ENCODE results near the gene GLRX.
"Not testable (repeated sequence)": the region's sequence is repeated elsewhere in the genome, so short reads cannot be mapped to it uniquely, and the experiment has no call there.

GLRX gene, protein sequence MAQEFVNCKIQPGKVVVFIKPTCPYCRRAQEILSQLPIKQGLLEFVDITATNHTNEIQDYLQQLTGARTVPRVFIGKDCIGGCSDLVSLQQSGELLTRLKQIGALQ

DNA sequence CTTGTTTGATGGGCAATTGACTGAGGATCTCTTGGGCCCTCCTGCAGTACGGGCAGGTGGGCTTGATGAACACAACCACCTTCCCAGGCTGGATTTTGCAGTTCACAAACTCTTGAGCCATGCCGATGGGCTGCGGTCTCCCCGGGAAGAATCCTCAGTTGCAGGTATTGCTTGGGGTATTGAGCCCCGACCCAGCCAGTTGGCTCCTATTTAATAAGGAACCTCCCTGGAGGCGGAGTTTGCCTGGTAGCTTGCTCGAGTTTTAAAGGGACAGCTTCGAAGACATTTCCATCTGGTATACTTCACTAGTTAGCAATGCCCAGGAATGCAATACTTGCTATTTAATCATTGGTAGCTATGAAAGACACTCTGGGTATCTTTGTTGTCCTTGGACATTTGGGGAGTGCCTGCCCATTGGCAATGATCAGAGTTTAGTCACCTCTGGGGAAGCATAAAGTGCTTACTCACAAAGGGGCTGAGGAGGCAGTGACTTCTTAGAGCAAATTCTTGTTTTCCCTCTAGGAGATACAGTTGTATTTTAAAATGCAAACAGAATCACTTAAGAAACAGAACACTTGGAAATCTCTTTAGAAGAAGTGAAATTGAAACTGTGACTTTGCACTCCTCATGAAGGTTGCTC is at the start of gene GLRX:
Gene GLRX, minus strand, starts transcription at position 185 of the 640 bp plus-strand sequence. Its CDS starts 64 bp downstream, at position 121.
- DNase-seq (ENCODE audit: low read depth): peak; percentile 89

DNA sequence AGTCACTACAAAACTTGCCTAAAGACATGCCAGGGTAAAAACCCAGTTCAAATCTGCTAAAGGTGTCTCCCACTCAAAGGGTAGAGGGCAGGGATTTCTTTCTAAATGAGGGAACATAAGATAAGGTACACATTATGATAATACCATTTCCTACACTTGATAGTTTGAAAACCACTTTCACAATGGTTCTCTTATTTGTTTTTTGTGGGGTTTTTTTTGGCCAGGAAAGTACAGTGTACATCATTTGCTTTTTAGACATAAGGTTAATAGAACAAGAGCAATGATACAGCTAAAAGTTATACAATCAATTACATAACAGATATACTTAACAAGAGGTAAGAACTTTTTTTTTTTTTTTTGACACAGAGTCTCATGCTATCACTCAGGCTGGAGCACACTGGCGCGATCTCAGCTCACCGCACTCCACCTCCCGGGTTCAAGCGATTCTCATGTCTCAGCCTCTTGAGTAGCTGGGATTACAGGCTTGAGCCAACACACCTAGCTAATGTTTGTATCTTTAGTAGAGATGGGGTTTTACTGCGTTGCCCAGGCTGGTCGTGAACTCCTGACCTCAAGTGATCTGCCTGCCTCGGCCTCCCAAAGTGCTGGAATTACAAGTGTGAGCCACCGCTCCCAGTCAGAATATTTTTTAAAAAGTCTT is 48.8 kb upstream of the GLRX start:
- DNase-seq (ENCODE audit: low read depth): no peak

DNA sequence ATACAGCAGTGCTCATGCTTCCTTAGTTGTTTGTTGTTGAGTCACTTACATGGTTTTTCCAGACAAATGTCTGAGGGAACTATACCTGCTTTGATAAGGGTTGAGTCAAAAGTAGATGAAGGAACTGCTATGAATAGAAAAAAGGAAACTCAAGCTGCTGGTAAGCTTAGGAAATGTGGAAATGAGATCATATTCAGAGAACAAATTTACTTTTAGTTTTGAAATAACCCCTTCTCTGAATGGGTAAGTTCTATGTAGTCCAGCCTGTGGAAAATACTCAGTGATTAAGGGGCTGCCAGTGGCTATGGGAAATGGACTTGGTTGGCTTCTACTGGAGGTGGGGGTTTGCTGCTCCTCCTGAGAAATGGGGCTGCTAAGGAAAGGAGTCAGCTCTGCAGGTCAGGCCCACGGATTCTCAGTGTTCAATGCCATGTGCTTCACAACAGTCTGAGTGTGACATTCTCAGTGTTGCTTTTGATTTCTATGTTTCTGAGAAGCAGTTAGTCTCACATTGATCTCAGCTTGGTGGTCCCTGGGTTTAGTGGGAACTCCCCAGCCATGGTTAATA is 47.7 kb upstream of the GLRX start:
- DNase-seq (ENCODE audit: low read depth): no peak

DNA sequence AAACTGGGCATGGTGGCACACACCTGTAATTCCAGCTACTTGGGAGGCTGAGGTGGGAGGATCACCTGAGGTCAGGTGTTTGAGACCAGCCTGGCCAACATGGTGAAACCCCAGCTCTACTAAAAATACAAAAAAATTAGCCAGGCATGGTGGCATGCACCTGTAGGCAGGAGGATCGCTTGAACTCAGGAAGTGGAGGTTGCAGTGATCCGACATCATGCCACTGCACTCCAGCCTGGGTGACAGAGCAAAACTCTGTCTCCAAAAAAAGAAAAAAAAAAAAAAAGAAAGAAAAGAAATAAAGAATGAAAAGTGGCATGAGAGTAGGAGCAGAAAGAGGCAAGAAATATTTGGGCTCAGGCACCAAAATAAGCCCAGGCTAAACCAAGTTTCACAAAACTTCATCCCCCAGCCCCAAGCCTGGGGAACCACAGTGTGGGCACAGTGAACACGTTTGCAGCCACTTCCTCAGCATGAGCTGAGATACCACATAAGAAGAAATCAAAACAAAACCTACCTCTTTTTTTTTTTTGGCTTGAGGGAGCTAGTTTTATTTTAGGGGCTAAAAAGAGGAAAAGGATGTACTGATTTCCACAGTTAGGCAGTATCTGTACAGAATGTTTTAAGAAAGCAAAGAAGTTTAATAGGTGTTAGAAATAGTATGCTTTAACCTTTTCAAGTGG is 46.8 kb upstream of the GLRX start:
- not testable (repeated sequence) for DNase-seq (ENCODE audit: low read depth)

DNA sequence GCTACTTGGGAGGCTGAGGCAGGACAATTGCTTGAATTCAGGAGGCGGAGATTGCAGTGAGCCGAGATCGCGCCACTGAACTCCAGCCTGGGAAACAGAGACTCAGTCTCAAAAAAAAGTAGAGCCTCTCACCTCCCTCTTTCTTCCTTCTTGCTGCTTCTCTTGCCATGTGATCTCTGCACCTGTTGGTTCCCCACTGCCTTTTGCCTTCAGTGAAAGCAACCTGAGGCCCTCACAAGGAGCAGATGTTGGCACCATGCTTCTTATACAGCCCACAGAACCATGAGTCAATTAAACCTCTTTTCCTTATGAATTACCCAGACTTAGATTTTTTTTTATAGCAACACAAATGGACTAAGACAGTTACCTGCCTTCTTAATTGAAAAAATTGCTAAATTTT is 45.6 kb upstream of the GLRX start:
- no peak for DNase-seq (ENCODE audit: low read depth)

DNA sequence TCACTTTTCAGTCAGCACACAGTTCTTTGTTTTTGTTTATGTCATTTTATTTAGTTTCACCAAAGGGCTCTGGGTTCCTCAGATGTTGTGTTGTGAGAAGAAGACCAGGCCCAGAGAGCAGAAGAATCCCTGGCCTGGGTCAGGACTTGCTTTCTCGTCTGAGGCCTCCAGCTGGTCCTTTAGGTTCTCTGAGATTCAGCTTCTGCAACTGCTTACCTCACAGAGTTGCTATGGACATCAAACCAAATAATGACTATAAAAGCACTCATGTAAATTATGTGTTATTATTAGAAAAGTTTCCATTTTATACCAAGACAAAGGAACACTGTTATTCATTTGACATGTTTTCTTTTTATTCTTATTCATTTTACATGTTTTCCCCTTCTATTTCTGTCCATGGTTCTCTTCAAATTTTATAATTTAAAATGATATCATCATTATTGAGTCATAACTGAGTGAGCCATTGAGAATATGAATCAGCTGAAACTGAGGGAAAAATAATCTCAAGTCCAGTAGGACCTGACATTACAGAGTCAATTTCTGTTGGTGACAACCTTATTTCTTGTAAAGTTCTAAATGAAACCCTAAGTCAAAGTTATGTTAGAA is 44.0 kb upstream of the GLRX start:
- no peak for DNase-seq (ENCODE audit: low read depth)

DNA sequence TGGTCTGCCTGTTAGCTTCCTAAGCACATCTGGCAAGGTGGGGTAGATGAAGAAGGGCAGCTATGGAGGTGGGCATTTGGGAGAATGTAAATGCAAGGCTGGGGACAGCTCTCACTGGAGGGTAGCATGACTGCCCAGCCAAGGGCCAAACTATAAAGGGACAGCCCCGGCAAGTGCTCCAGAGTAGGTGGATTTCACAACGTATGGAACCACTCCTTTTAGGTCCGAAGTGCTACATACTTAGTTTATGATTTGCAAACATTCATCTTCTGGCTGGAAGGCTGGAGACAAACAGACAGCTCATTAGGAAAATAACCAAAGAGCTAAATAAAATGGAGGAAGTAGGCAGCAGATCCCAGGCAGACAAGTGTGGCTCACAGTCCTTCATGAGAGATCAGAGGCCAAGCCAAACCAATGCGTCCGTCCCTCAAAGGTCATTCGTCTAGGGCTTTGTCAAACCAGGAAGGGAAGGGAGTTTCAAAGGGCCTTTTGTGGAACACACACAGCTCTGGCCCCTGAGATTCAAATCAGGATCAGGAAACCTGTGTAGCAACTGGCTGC is 42.5 kb upstream of the GLRX start:
- DNase-seq (ENCODE audit: low read depth): no peak

DNA sequence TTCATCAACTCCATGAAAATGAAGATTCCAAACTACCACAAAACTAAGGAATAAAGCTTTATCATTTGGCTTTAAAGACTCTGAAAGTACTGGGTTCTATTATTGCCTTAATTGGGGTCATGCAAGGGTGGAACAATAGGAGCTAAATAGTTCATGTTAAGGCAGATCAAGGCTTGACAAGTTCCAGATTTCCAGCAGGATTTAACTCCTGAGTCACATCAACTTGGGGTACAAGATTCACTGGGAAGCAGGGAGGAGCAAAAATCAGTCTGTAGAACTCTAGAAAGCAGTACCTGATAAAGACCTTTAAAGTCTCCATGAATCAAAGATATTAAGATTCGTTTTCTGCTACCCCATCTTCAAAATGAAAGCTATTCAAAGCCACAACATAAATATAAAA is 41.9 kb upstream of the GLRX start:
- no peak for DNase-seq (ENCODE audit: low read depth)

DNA sequence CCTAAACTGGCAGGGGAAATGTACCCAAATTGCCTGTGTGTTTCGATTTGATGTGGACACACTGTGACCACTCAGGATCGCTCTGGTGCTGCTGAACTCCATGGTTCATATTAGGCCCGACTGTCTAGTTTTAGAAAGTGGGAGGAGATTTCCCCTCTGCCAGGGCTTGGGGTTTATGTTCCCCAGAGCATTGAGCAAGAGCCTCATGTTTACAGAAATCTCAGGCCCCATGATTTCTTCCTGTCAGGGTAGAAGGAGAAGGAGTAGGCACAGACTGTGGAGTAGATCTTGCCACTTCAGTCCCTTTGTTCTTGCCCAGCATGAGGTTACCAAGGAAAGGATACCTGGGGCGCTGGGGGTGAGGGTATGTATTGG is 40.8 kb upstream of the GLRX start:
- no peak for DNase-seq (ENCODE audit: low read depth)

DNA sequence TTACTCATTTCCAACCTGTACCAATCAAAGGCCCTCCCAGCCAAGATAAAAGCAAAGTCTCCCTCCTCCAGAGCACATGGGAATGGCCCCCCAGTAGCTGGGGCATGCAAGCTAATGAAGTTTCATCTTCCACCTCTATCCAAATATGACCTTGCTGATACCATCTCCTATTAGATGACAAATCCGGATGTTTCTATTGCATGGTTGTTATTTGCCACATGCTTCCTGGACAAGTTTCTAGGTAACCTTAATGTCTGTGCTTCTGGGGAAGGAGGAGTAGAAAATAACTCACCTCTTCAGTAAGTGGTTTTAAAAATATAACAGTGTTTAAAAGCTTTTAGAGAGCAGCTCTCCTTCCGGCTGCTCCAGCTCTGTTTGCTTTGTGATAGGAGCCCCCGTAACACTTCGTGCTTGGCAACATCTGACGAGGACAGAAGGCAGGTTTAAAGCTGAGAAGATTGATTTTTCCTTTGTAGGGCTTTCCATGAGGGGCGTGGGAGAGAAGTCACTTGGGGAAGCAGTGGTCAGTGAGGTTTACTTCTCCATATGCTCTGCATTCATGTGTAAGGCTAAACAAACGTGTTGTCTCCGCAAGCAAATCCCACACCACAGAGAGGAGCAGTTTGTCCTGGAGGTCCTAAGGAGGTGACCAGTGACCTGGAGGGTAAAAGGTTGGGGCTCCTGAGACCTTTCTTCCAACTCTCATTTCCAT is 40.3 kb upstream of the GLRX start:
- no peak for DNase-seq (ENCODE audit: low read depth)

DNA sequence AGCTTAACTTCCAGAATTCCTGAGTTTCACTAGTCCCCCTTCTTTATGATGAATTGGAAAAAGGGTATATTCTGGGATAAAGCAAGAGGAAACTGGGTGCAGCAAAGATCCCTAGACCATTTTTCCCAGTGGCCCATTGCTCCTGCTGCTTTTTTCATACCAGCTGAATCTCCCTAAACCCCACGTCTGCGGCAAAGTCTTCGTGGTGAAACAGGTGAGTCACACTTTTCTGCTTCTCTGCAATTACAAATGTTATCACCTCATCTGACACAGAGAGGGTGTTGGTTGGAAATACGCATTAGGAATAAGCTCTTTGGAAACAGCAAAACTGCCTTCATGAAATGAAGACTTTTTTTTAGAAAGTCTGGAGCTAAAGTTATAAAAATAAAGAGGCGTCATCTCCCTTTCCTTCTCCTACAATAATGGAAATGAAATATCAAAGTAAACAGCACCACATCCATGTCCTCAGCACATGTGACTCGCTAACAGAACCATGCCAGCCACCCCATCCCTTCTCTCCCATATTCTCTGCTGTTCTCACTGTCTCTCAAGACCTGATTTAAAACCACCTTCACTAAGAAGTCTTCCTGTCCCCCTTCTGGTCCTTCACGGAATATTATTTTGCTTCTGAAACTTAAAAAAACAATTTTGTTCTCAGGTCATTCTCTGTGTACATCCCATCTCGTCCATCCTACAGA is 39.5 kb upstream of the GLRX start:
- no peak for DNase-seq (ENCODE audit: low read depth)

DNA sequence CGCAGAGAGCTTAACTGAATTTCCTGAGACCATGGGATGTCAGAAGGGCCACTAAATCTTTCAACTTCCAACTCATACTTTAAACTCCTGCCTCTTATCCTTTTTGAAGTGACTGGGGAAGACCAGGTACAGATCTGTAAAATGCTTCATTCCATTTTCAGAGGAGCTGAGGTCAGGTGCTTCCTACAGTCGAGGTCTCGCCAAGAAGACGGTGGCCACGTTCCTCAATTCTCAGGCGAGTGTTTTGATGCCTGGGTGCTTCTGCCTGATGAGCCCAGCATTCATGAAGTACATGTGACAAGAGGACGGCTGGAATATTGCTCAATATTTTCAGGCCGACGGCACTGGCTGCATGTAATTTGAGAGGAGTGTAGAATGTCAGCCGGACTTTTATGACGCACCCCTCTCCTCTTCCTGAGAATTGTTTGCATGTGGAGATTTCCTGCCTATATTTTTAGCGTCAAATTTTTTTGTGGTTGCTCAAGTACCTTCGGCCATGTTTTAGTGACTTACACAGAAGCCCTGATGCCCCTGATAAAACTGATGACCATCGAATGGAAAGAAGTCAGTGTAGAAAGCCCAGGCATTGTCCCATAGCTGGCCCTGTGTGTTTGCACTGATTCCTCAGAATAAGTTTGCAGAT is 38.8 kb upstream of the GLRX start:
- peak; percentile 95 for DNase-seq (ENCODE audit: low read depth)

DNA sequence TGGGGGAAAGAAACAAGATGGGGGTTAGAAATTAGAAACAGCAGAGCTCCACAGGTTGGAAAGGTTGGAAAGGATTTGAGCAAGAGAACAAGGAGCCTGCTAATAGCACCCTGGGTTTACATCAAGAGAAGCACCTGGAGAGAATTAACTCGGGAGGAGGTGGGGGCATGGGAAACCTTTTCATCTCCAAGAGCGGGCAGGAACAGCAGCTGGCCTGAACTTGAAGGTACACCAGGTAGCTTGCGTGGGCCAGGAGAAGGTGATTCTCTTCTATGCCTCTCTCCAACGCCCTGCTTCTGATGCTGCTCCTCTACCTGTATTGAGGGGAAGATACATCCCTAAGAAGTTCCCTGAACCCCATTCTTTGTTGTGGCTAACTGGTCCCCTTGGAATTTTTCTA is 37.1 kb upstream of the GLRX start:
- DNase-seq (ENCODE audit: low read depth): no peak

DNA sequence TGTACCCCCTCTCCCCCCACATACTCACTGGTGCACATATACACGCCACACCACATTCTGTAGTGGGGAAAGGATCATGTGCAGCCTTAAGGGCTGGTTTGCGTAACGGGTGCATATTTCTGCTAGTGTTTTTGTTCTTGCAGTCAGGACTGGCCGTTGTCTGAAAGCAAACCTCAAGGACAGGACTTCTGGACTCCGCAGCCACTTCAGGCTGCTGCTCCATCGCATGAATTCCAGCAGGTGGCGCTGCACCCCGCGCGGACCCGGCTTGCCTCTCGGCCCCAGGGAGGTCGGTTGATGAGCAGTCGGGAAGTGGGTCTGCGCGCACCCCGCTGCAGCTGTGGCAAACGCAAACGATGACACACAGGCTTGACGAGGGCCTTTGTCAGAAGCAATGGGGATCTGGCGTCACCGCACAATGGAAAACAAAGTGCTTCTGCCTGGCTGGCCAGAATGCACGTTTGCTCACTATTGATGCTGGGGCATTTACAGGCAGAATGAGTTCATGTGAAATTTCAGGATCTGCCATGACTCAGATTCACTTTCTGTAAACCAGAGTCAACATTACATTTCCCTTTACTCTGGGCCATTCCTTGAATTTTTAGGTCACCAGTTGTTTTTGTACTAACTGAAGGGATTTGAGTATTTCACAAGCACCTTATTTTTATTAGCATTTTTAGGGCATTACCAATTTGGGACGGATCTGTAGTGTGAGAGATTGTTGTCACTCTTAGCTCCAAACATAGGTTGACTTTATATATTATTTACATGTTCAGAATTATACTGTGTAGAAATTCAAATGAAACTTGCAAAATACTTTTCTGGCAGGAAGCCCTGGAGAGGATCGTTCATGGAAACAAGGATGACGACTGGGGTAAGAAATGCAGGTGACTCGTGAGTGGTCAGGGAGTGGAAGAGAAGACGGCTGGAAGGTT is 36.4 kb upstream of the GLRX start:
- peak; percentile 94 for DNase-seq (ENCODE audit: low read depth)

DNA sequence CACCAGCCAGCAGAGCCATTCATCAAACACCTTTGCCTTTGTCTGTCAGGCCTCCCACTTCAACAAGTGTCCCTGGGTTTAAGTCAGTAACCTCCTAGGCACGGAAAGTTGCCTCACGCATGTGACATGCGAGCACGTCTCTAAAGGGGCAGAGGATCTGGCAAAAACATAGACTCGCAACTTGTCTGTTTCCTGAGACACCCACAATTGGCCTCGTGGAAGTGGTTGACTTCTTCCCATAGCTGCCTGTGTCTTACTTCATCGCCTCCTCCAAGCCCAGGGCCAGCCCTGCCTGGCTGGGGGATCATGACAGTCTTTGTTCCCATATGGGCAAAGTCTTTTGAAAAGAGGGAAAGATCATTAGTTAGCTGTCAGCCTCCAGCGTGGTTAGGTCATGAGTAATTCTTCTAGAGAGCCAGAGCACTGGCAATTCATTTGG is 35.5 kb upstream of the GLRX start:
- peak; percentile 94 for DNase-seq (ENCODE audit: low read depth)

DNA sequence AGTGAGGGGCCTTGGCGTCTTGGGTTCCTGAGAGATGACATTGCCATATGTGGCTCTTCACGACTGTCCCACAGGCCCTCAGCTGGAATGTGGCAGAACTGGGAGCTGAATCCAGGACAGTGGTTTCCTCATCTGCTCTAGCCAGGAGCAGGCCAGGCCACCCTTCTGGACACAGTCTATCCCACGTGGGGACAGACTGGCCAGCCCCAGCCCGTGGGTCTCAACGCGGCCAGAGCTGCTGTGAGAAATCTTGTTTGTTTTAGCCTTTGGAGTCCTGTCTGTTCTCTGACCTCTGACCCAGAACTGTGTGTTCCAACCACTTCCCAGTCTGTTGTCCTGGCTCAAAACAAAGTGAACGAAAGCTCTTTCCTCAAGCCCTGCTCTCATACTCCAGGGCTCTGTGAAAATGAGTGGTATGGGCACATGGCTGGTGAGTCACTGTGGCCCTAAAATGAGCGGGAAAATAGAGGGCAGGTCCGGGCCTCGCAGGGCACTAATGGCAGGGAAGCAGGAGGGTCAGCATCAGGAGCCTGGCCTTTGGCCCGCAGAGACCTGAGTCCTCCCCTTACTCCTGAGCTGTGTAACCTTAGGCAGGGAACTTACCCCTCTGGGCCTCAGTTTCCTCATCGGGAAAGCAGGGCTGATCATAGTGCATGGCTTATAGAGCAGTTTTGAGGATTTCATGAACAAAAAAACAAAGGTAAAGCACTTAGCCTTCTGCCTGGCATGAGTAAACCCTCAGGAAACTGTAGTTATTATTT is 34.8 kb upstream of the GLRX start:
- no peak for DNase-seq (ENCODE audit: low read depth)

DNA sequence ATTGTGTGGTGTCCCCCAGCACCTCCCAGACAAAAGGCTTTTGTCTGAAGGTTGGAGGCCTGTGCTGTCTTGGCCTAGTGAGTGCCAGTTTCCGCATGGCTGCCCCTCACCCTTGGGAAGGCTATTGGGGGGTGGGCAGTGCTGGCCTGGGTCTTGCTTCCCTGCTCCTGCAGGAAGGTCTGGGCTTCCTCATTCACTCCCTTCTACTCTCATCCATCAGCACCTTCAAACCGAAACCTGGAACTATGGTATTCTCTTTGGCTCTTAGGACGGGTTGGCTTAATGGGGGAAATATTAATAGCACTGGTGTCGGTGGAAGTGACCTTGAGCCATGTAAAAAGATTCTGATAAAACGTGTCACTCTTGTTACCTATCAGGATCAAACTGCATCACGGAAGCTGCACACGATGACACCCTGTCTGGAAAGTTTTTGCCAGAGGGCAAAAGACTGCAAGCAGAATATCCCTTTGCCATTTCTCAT is 34.0 kb upstream of the GLRX start:
- no peak for DNase-seq (ENCODE audit: low read depth)

DNA sequence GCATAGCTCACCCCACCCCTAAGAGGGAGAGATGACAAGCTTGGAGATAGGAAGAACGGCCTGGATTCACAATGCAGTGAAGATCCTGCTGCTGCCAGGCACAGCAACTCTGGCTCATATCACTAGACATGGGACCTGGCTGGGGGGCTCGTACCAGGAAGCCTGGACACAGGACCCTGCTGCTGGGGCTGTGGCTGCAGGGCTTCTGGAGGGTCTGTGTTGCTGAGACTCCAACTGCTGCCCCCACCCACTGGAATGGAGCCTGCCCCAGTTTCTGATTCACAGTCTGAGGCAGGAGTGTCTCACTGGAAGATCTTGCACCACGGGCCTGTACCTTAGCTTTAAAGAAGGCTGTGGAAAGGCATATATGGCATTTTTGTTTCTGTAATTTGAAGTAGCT is 31.0 kb upstream of the GLRX start:
- DNase-seq (ENCODE audit: low read depth): no peak

Measured in GM04504 (cell line).